T47D (cell line): ENCODE measurements around the gene GPR108.

Source experiments
- DNase-seq, 2 experiments: peaks; one replicate each; pipeline versions ENCODE4 v3.0.0 to v3.0.0-alpha.2; 2011 to 2012; ENCODE audit warnings: low read depth in 1 of 2, low spot score in 1 of 2
- JUND ChIP-seq: IDR thresholded peaks from 2 replicates; pipeline ENCODE4 v1.6.1; 2012; ENCODE audit warnings: low read depth
- in situ Hi-C: cut with HindIII; loops from 2 replicates; pipeline ENCODE4 v1.10.0; 2016; ENCODE audit warnings: low sequenced_read_pairs, low pct_unique_long_range_greater_than_20kb

GPR108 gene

GRCh38 chr19:6694147-6694815 is 43.1 kb downstream of the GPR108 start:
- in situ Hi-C loops = no loop called here
- DNase-seq = peak in 1 of 2 experiments; percentile 67
- TF ChIP-seq JUND = no peak

- DNase-seq = peak in 1 of 2 experiments; percentile 48
- in situ Hi-C loops = no loop called here
- no peak for TF ChIP-seq JUND
Measured at GRCh38 chr19:6693681-6694080, 43.7 kb downstream of the GPR108 start.

- no peak for DNase-seq
- in situ Hi-C loops = no loop called here
- no peak for TF ChIP-seq JUND
Measured at GRCh38 chr19:6693056-6693471, 44.3 kb downstream of the GPR108 start.

DNA sequence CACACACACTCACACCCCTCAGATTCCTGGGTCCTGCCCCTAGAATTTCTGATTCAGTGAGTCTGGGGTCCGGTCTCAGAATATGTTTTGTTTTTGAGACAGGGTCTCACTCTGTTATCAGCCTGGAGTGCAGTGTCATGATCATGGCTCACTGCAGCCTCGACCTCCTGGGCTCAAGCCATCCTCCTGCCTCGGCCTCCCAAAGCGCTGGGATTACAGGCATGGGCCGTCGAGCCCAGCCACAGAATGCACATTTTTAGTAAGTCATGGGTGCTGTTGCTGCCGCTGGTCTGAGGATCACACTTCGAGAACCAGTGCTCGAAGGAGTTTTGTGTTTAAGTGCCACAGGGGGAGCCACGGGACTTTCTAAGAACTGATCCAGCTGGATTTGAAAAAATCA is 45.4 kb downstream of the GPR108 start:
- TF ChIP-seq JUND = no peak
- in situ Hi-C loops = no loop called here
- no peak for DNase-seq

- no peak for DNase-seq
- in situ Hi-C loops = no loop called here
- TF ChIP-seq JUND = no peak
Measured at GRCh38 chr19:6691342-6691741, 46.0 kb downstream of the GPR108 start.

DNA sequence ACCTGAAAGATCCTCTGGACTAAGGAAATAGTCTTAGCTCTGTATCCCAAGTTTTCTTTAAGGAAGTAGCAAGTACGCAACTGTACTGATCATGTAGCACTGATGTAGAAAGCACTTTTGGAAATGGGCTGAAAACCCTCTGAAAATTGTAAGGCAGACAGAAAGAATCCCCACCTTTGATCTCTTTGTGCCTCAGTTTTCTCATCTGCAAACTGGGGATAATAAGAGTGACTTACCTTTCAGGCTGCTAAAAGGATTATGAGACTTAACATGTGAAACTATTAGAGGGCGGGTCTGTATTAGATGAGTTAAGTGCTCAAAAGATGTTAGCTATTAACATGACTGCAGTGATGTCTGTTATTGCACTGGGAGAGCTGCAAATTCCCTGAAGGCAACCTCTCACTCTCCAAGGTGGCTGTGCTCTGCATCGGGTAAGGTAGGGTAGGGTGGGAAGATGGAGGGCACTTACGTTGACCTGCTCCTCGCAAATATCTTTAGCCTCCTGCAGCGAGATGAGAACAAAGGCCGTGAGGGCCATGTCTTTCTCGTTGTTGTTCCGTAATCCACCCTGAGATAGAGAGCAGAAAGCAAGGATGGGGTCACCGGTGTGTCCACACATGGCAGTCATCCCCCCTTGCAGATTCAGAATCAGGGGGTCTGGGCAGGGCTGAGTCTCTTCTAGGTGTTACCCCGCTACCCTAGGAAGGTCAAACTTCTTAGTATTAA is 47.1 kb downstream of the GPR108 start:
- in situ Hi-C loops = no loop called here
- no peak for DNase-seq
- no peak for TF ChIP-seq JUND

- in situ Hi-C loops = no loop called here
- no peak for DNase-seq
- TF ChIP-seq JUND = no peak
Measured at GRCh38 chr19:6687114-6687513, 50.3 kb downstream of the GPR108 start.

DNA sequence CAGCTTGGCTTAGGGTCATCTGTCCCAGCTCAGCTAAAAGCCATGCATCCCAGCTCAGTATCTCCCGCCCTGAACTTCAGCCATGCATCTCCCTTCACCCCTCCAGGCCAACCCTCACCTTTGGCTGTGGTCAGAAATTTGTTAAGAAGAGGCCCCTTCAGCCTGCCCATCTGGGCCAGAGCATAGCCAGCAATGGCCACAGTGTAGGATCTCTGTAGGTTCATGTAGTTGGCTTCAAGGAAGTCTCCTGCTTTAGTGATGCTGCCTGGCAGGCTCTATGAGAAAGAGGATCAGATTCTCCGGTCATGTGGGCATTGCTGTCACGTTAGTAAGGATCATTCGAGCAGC is 50.8 kb downstream of the GPR108 start:
- no peak for TF ChIP-seq JUND
- no peak for DNase-seq
- in situ Hi-C loops = no loop called here

- in situ Hi-C loops = no loop called here
- no peak for TF ChIP-seq JUND
- DNase-seq = no peak
Measured at GRCh38 chr19:6685962-6686627, 51.3 kb downstream of the GPR108 start.

DNA sequence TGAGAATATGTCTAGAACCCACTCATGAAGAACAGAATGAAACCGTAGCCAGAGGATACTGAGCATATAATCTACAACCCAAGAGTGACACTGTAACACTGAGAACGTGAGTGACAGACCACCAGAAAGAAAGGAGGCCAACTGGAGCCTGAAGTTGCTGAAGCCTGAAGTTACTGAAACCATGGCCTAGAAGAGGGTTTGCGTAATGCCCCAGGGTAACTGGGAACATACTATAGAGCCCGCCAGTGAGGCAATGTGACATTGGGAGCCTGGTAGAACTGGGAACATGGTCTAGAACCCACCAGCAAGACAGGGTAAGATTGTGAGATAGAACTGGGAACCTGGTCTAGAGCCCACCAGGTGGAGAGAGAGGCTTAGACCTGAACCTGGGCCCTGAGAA is 51.9 kb downstream of the GPR108 start:
- no peak for DNase-seq
- TF ChIP-seq JUND = no peak
- in situ Hi-C loops = no loop called here

GRCh38 chr19:6683971-6684370 is 53.4 kb downstream of the GPR108 start:
- in situ Hi-C loops = no loop called here
- TF ChIP-seq JUND = no peak
- DNase-seq = no peak

DNA sequence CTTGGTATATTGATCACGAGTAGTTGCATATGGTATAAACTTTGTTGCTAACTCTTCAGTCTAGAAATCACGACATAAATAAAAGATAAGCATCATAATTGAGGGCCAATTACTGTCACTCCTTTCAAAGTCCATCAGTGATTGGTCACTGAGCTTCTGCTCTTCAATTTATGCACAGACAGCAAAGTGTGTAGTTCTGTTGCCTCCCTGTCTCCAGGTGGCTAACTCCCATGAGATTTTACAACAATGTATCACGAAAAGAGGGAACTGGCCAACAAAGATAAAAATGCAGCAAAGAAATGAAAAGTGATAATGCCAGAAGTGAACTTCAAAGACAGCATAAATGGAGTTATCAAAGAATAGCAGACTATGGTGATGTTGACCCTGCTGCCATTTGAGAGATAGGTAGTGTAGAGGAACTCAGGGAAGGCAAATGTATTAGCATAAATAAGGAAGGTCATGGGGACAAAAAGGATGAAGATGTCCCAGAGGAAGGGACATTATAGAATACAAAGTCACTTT is 54.7 kb downstream of the GPR108 start:
- no peak for TF ChIP-seq JUND
- in situ Hi-C loops = no loop called here
- DNase-seq = no peak

- in situ Hi-C loops = no loop called here
- DNase-seq = peak in 1 of 2 experiments; percentile 36
- no peak for TF ChIP-seq JUND
Measured at GRCh38 chr19:6680141-6680540, 57.2 kb downstream of the GPR108 start.
